HG02610 (cell line): ENCODE results near the gene RB1.

ENCODE experiments used
- ATAC-seq: cut with Tn5 transposase; IDR thresholded peaks from one replicate; pipeline ENCODE4 v1.9.1; 2021; ENCODE audit warnings: mild to moderate bottlenecking, moderate library complexity; ENCODE audit not compliant: unreplicated experiment

Gene RB1

GRCh38 chr13:48492470-48493065 lies 189.0 kb downstream of the RB1 start:
- ATAC-seq = peak; percentile 75

DNA sequence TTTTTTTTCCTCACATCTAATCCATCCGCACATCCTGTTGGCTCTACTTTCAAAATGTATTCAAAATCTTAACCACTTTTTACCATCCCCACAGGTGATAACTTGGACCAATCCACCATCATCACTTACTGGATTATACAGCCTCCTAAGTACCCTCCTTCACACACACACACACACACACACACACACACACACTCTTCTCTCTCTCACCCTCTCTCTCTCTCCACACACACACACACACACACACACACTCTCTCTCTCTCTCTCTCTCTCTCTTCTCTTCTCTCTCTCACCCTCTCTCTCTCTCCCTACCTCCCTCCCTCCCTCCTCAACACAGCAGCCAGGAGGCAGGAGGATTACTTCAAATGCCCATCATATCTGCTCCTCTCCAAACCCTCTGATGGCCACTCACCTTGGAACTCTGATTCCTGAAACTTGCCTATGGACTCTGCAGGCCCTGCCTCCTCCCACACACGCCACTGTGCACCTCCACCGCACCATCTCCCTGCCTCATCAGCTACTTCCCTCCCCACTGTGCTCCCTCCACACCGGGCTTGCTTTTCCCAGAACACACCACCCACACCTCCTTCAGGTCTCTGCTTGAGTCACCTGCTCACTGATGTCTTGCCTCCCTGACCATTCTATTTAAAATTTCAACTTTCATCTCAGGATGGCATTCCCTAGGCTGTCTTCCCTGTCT lies 189.7 kb downstream of the RB1 start:
- ATAC-seq = no peak

DNA sequence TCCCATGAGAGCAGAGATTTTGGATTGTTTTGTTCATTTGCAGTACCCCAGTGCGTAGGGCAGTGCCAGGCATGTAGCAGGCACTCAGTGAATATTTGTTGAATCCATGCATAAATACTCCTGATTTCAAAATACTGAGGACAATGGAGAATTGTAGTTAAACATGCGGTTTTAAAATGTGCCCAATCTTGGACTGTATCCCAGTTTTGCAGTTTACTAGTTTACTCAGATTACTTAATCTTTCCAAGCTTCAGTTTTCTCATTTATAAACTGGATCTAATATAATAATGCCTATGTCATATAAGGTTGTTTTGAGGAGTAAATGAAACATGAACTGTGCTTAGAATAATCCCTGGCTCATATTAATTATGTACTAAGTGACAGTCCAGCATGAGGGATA lies 190.3 kb downstream of the RB1 start:
- no peak for ATAC-seq

- no peak for ATAC-seq
Measured at GRCh38 chr13:48494874-48495273, 191.3 kb downstream of the RB1 start.

DNA sequence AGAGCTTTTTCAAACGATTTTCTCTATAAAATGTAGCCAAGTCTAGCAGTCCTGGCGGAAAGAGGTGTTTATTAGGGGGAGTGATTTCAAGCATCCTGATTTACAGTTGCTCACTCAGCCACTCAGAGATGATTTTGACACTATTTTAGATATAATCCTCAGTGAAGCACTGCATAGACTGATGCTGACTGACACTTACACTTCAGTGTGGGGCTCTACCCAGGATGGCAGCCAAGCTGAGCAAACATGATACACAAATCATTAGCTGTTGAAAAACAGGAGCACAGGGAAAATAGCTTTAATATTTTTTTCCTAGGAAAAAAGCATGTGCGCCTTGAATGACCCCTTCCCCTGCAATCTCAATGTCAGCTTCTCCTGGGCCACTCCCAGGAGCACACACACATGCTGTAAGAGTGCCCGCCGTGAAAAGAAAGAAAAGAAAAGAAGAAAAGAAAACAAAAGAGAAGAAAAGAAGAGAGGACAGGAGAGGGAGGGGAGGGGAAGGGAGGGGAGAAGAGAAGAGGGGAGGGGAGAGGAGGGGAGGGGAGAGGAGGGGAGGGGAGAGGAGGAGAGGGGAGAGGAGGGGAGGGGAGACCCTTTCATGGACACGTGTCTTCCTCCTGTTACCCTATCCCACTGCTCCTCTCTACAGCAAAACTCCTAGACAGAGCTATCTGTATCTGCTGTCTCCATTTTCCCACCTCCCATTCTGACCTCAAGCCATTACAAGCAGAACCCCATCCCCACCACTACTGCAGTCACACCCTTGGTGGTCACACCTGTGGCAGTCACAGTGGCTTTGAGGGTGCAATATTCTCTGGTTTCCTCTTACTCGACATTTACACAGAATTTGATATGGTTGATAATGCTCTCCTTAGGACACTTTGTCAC lies 193.0 kb downstream of the RB1 start:
- ATAC-seq = no peak

- no peak for ATAC-seq
Measured at GRCh38 chr13:48497669-48498068, 194.1 kb downstream of the RB1 start.

- peak; percentile 45 for ATAC-seq
Measured at GRCh38 chr13:48500652-48501197, 197.2 kb downstream of the RB1 start.

DNA sequence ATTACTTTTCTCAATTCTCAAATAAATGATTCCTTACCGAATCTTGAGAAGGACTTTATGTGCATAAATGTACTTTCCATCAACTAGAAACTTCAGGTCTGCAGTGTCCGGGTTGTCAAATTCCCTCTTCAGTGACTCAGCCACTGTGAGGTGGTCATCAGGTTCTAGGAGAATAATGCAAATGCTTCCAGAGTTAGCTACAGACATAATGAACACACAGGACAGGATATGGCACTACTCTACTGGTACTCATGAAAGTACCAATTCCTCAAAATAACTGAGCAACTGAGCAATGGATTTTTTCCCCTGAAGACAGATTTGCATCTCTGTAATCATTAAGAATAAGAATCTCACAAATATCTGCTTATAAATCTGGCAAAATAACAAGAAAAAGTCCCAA lies 198.2 kb downstream of the RB1 start:
- ATAC-seq = peak; percentile 36

- ATAC-seq = no peak
Measured at GRCh38 chr13:48502601-48503319, 199.2 kb downstream of the RB1 start.

- no peak for ATAC-seq
Measured at GRCh38 chr13:48504606-48505005, 201.1 kb downstream of the RB1 start.

- ATAC-seq = peak; percentile 24
Measured at GRCh38 chr13:48505012-48505411, 201.5 kb downstream of the RB1 start.

- peak; percentile 65 for ATAC-seq
Measured at GRCh38 chr13:48505597-48506091, 202.1 kb downstream of the RB1 start.

DNA sequence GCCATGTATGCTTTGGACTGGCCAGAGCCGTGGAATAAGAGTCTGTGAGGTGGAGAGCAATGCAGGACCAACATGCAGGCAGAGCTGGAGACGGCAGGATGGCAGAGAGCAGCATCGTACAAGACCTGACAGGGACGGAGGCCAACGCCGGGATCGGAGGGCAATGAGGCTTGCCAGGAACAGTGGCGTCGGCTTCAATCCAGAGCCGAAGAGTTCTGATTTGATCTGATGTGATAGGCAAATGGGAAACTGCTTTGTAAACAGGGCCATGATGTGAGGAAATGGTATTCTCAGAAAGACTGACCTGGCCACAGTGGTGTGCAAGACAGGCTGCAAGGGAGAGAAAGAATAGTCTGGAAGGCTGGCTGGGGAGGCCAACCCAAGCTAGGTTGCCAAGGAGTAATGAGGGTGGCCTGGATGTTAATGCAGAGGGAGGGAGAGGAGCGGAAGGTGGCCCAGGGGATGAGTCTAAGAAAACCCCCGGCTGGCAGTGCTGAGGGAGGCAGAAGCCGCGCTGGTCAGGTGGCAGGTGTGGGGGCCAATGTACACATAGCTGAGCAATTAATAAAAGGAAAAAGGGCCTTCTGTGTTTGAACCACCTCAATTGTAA lies 202.6 kb downstream of the RB1 start:
- ATAC-seq = peak; percentile 22

DNA sequence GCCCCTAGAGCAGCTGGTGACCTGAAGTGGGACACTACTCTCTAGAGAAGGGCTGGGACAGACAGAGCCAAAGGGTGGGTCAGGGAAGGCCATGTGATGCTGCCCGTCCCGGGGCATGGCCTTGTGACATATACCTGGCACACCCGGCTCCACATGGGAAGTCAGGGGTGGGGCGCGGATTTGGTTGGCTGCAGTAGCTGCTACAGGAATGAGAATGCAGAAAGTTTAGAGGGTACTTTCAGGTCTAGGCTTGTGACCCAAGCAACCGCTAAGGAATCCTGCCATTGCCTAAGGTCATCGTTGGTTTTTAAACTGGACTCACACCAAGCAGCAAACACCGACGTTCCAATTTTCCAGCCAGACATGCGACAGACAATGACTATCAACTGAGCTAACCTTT lies 203.5 kb downstream of the RB1 start:
- no peak for ATAC-seq

GRCh38 chr13:48508011-48508410 lies 204.5 kb downstream of the RB1 start:
- ATAC-seq = no peak

GRCh38 chr13:48510698-48511097 lies 207.1 kb downstream of the RB1 start:
- no peak for ATAC-seq

DNA sequence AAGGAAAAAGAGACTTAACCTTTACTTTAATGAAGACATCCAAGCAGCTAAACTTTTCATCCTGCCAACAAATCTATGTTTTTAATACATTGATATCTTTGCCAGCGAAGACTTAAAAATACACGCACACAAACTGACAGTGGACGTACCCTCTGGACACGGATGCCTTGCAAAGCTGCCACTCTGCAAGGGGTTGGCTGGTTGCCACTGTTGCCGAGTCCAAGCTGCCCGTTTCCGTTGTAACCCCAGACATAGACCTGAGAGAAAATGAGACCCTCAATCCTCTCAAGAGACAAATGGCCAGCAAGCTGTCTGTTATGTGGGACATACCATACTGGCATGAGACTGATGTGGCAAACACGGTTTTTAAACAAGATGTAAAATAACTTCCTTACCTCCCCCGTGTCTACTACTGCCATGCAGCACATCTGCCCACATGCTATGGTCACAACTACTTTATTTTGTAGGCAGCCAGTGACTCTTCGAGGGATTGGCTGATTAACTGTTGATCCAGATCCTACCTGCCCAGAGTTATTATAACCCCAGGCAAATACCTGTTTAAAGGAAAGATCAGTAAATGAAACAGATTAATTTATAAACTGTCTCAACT lies 208.2 kb downstream of the RB1 start:
- ATAC-seq = no peak

DNA sequence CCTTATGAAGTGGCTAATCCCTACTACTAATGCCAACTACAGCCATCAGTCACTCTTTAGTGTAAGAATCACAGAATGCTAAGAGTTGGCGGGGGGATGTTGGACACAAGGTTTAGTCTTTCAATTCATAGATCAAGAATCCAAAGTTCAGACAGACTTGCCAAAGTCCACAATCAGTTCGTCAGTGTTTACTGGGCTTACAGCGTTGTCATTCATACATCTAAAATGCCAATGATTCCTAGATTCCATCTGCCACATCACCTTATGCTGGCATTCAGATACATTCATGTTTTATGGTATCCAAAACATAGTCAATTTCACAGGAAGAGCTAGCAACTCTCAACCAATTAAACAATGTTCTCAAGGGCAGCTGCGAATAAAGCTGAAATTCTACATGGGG lies 211.2 kb downstream of the RB1 start:
- no peak for ATAC-seq

- no peak for ATAC-seq
Measured at GRCh38 chr13:48515732-48516131, 212.2 kb downstream of the RB1 start.

- no peak for ATAC-seq
Measured at GRCh38 chr13:48518083-48518482, 214.5 kb downstream of the RB1 start.
